ENCODE data around the gene CENPL.

The CENPL gene

DNA sequence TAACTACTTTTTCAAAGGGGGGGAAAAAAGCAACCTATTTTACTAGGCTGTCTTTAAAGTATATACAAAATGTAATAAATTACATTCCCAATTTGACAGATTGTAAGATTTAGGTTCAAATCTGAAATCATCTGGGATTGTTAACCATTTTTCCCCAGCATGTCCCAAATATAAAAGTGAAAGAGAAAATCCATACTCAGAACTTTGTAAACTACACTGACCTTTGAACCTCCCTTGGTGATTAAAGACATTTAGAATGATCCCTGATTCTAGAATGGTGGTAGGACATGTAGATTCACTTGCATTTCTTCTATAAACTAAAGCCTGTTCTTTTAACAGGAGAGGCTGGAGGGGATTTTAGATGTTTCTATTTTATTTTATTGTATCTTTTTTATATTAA is 70.9 kb downstream of the CENPL start:
- no peak for DNase-seq

All from fibroblast of skin of right biceps (primary cell).